SK-MEL-5 (cell line): ENCODE measurements around the gene AGBL4. TPM values are rescaled to one million over a fixed set of nuclear protein-coding genes. Genes with fewer than 3 reads are reported as not detected.
"Not testable (repeated sequence)": the region's sequence is repeated elsewhere in the genome, so short reads cannot be mapped to it uniquely, and the experiment has no call there.

Experiments used
- DNase-seq: peaks from one replicate; pipeline ENCODE4 v3.0.0-alpha.2; 2016; ENCODE audit warnings: low read depth, low spot score
- in situ Hi-C: cut with HindIII; loops from 2 replicates; pipeline ENCODE4 v1.10.0; 2016; ENCODE audit warnings: low sequenced_read_pairs, high pct_unique_total_duplicates, low pct_unique_long_range_greater_than_20kb
- total RNA-seq: library from RNA; depleted of rRNA; stranded (reverse); fragments of >200 nt; shearing (Covaris generic); gene quantifications from 2 replicates; pipeline ENCODE4 v1.2.3, GENCODE V29; 2014

The AGBL4 gene
- total RNA-seq, 1 experiment from 2014 or later, result 0.50 TPM

DNA sequence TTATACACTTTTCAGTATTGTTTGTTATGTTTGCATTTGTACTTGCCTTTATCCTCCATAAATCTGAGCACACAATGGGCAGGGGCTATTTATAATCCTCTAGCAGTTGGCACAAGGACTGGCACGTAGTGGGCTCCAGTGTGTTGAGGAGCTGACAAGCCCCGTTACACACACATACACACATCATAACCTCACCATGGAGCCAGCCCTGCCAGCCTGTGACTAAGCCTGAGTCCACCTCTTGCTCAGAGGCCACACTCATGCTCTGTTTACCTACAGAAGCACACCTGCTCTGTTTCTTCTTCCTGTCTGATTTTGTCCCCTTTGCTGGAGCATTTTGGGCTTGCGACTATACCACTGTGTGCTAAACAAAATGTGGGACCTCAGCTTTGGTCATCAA, 1487.3 kb downstream of the AGBL4 start:
- no peak for DNase-seq
- in situ Hi-C loops, result no loop called here

- no peak for DNase-seq
- in situ Hi-C loops, result no loop called here
Observed at GRCh38 chr1:48532976-48533375, 1490.8 kb downstream of the AGBL4 start.

DNA sequence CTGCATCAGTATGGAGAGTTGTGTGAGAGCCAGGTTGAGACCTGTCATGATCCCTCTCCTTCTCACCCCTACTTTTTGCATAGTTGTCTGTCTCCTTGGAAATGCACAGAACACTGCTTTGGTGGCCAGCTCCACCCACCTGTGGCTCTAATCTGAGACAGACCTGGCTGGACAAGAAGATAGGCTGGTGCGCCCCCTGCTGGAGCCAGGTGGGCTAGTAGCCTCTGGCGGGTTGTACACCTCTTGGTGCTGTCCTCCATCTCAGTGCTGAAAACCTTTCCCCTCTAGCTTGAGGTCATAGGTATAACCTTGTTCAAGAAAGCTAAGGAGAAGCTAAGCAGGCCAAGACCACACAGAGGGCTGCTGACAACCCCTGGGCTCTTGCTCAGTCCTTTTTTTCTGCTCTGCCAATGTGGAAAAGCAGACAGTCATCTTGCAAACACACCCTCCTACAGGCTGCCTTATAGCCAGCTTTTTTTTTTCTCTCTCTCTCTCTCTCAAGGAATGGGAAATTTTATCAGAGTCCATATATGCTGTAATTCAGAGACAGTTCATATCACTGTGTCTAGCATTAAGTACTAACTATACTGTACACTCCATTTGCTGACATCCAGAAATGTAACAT, 1492.9 kb downstream of the AGBL4 start:
- in situ Hi-C loops, result no loop called here
- DNase-seq, result peak; percentile 75

- in situ Hi-C loops, result no loop called here
- DNase-seq, result no peak
Observed at GRCh38 chr1:48527051-48527450, 1496.7 kb downstream of the AGBL4 start.

- no peak for DNase-seq
- in situ Hi-C loops, result no loop called here
Observed at GRCh38 chr1:48526008-48526710, 1497.6 kb downstream of the AGBL4 start.

- in situ Hi-C loops, result no loop called here
Observed at GRCh38 chr1:48524892-48525467, 1498.8 kb downstream of the AGBL4 start.

DNA sequence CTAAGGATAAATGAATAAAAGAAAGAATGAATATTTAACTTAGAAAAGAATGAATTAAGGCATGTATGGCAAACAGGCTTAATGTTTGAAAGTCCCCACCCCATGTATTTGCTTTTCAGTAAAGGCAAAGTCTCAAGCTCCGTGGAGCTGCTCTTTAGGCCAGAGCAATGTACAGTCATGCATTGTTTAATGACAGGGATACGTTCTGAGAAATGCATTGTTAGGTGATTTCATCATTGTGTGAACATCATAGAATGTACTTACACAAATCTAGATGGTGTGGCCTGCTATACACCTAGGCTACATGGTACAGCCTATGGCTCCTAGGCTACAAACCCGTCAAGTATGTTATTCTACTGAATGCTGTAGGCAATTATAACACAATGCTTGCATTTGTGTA, 1500.2 kb downstream of the AGBL4 start:
- DNase-seq, result no peak
- in situ Hi-C loops, result no loop called here

More at GRCh38 chr1:48524892-48525467, 1498.8 kb downstream of the AGBL4 start:
- DNase-seq, result no peak

DNA sequence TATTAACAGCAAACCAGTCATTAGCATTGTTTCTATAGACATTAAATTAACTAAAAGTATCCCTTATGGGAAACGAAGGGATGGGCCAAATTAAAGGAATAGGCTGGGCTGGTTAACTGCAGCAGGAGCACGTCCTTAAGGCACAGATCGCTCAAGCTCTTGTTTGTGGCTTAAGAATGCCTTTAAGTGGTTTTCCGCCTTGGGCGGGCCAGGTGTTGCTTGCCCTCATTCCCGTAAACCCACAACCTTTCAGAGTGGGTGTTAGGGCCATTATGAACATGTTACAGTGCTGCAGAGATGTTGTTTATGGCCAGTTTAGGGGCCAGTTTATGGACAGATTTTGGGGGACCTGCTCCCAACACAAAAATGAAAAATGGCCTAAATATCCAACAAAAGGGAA, 1503.9 kb downstream of the AGBL4 start:
- DNase-seq, in situ Hi-C loops: not testable (repeated sequence)

- DNase-seq, result no peak
- in situ Hi-C loops, result no loop called here
Observed at GRCh38 chr1:48506870-48507269, 1516.9 kb downstream of the AGBL4 start.

DNA sequence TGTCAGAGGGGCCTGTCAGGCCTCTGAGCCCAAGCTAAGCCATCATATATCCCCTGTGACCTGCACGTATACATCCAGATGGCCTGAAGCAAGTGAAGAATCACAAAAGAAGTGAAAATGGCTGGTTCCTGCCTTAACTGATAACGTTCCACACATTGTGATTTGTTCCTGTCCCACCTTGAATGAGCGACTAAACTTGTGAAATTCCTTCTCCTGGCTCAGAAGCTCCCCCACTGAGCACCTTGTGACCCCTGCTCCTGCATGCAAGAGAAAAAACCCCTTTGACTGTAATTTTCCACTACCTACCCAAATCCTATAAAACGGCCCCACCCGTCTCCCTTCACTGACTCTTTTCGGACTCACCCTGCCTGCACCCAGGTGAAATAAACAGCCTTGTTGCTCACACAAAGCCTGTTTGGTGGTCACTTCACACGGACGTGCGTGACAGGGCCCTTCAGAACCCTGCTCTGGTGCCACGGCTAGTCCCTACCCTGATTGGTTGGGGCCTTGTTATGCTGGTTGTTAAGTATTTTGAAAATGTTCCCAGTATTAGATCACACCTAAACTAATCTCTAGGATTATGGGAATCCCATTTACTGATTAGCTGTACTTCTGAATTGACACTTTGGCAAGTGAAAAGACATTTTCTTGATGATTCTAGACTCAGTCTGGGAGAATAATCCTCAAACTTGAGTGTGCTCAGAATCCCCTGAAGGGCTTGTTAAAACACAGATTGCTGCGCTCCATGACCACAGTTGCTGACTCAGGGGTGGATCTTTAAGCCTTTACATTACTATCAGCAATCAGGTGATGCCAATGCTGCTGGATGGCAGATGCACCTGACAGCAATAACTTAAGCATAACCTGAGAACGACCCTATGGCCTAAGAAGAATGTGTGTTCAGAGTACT, 1523.0 kb downstream of the AGBL4 start:
- in situ Hi-C loops, result no loop called here
- no peak for DNase-seq

GRCh38 chr1:48499211-48499735, 1524.5 kb downstream of the AGBL4 start:
- in situ Hi-C loops, result no loop called here
- no peak for DNase-seq

DNA sequence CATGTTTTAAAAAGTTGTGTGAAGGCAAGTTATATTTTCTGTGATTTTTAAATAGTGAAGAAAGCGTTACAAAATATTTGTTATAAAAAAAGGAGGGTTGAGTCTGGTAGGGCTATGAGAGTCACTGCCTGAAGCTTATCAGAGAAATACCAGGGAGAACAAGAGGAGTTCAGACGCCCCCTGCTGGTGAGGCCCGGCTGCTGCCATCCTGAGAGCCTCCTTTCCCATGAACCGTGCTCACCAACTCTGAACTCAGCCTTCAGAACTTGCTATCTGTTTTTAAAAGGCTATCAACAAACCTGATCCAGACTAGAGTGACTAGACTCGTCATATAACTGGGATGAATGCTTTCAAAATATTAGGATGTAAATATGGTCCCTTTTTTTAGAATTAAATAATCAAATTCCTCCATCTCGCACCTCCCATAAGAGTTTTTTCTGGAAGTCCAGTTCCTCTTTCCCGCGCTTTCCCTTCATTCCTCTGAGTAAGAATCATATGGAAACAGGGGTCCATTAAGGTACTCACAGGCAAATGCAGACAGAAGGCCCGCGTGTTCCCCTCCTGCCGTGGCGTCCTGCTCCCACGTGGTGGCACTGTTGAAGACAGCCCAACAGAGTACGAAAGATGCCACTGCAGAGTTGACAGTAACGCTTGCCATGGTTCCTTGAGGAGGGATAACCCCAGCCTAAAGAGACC, 1525.5 kb downstream of the AGBL4 start:
- in situ Hi-C loops, result no loop called here
- peak; percentile 82 for DNase-seq

GRCh38 chr1:48495911-48496310, 1527.8 kb downstream of the AGBL4 start:
- no peak for DNase-seq
- in situ Hi-C loops, result no loop called here

- in situ Hi-C loops, result no loop called here
Observed at GRCh38 chr1:48495166-48495565, 1528.6 kb downstream of the AGBL4 start.

DNA sequence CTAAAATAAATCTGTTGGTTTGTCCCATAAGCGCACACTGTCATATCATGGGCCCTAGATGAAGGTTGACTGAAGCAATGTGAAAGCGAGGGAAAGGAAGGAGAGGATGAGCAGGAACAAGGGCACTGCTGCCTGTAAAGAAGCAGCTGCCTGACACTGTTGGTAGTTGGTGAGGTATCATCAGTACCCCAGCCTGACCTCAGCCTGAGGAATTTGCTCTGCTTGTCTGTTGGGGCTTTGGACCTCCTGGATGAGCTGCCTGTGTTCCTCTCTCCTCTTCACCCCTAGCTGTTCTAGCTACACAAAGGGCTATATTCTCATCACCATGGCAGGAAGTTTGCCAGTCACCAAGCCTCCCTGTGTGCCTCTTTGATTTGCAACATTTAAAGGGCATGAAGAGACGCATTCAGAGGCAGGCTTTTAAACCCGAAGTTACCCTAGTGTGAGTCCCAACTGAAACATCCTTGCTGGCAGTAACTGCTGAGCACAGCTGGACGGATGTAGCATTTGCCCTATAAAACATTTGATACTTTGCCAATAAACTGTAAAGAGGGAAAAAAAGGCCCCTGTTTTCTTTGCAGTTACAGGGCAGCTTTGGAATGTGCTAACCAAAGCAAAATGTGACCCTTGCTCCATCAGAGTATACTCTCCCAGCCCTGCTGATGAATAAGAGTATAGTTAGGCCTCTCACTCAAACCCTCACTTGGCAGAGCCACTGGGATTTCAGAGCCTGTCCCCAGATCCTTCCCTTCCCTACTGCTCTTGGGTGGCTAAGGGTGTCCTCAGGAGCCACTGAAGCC, 1529.6 kb downstream of the AGBL4 start:
- in situ Hi-C loops, result no loop called here
- DNase-seq, result peak; percentile 97

More at GRCh38 chr1:48495166-48495565, 1528.6 kb downstream of the AGBL4 start:
- peak; percentile 6 for DNase-seq

GRCh38 chr1:48493041-48493440, 1530.7 kb downstream of the AGBL4 start:
- DNase-seq, result no peak
- in situ Hi-C loops, result no loop called here
